H4 (cell line): ENCODE data around the gene SLIT1. TPM values are rescaled to one million over a fixed set of nuclear protein-coding genes. Genes with fewer than 3 reads are reported as not detected.

ENCODE experiments used
- DNase-seq: peaks from one replicate; pipeline ENCODE4 v3.0.0-alpha.2; 2015; ENCODE audit warnings: low spot score
- total RNA-seq: library from RNA; depleted of rRNA; stranded (reverse); fragments of >200 nt; shearing (Covaris generic); gene quantifications from 2 replicates; pipeline ENCODE4 v1.2.3, GENCODE V29; 2014

SLIT1 gene
- total RNA-seq, 1 experiment from 2014 or later = 0.10 TPM

DNA sequence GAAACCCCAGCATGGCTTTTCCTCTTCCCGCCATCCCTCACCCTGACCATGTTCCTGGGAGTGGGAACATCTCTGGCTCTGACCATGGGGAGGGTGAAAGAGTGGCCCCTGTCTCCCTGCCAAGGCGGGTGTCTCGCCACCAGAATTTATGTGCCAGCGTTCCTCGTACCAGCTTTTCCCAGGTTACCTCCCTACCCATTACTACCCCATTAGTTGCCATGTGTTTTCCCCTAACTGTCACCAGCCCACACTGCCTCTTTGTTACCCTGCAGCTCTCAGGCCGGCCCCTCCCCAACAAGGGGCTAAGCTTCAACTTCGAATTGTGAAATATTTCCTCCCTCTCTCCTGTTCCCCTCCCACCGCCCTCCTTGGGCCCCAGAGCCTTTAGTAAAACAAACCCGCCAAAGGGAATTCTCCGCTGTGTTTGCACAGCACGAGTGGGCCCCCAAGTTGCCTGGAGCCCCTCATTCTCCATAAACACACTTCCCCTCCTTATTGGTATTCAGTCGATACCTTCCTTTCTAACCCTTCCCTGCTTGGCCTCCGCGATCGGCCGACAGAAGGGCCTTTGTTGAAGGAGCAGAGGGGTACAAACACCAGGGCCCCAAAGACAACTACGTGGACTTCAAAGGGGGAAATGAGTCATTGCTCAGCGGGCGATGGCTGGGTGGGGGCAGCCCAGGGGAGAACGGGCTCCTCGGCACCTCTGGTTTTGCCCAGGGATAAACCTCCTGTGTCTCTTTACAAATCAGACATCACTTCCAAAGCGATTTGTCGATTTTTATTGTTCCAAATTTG lies 45.5 kb downstream of the SLIT1 start:
- no peak for DNase-seq

- DNase-seq = no peak
These were observed 46.1 kb downstream of the SLIT1 start for GRCh38 chr10:97139651-97140048.

DNA sequence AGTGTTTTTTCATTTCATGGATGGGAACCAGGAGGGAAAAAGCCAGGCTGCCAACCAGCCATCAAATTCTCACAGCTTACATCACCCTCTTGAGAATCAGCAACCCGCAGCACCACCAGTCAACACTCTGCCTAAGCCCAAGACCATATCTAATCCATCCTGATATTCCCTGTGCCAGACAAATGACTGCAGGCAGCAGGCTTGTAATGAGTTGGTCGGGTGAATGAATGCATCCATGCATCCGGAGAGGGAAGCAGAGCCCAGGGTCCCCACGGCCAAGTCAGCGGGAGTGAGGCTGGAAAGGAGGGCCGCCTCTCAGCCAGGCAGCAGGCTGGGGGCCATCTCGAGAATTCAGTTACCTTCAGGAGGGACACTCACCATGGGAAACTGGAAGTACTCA lies 46.9 kb downstream of the SLIT1 start:
- no peak for DNase-seq

GRCh38 chr10:97138174-97138573 lies 47.6 kb downstream of the SLIT1 start:
- no peak for DNase-seq

DNA sequence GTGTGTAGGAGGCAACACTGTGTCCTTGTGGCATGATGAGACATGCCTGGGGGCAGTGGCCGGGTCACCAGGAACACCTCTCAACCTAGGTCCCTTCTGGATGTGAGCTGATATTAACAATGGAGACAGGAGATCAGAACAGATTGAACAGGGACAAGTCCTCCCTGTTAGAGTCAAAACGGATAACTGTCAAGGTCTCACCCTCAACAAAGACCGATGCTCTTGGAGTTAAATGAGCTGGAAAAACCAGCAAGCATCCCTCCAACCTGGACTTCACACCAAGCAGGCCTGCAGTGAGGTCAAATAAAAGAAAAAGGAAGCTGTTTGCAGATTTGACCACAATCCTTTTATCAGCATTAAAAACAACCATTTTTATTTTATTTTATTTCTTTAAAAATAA lies 49.0 kb downstream of the SLIT1 start:
- DNase-seq = no peak

GRCh38 chr10:97135464-97135863 lies 50.3 kb downstream of the SLIT1 start:
- DNase-seq = no peak

DNA sequence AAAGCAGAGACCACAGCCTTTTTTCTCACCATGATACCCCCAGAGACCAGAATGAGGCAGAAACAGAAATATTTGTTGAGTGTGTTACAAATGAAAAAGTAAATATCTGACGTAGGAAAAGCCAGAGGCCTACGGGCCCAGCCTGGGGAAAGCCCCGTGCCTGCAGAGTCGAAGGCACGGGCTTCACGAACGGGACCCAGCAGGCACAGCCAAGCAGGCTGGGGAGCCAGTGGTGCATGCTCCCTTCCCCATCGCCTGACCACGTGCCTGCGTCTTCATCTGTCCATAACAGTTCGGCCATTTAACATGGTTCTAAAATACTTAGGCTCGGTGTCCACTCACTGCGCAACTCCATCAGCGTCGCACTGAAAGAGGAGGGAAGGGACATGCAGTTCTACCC lies 50.8 kb downstream of the SLIT1 start:
- DNase-seq = no peak

DNA sequence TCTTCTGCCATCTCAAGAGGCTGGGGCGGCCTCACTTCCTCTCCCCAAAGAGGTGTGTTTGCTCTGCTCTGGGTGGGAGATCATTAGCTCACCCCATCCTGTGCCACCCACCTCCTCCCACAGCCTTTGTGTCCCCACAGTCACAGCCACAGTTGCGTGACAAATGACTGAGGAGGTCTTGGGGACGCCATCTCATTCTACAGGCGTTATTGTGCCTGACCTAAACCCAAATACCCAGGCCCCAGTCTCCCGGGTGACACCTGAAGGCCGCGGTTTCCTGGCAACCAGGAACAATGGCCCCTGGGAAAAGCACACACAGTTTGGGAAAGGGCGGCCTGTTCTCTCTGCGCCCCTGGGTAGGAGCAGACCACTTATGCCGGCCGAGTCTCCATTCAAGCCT lies 51.6 kb downstream of the SLIT1 start:
- no peak for DNase-seq

DNA sequence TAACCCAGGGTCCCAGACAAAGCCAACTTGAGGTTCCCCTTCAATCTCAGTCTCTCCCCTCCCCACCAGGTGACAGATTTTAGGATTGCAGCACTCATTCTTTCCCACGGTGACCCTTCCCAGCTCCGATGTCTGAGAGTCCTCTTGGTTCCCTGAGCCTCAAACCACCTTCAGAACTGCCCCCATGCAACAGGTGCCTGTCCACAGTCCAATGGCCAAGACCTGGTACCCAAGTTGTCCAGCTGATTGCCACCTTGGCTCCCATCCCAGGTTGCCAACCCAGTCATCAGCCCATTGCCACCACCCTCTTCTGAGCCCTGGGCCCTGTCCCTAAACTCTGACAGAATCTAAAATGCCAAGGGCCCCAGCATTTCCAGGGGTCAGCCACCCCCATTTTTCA lies 53.5 kb downstream of the SLIT1 start:
- DNase-seq = no peak

DNA sequence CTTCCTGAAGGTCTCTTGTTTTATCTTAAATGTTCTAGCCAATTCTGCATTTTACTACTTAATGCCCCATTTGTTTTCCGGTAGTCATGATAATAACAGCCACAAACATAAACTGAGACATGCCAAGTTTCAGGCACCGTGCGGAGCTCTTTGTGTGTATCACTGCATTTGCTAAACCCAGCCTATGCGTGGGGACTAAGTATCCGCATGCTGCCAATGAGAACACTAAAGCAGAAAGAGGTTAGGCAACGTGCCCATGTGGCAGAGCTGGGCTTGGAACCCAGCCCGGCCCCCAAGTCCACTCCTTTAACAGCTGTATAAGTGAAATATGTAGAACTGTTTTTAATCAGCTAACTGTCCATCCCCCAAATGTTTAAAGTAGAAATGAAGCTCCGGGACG lies 54.1 kb downstream of the SLIT1 start:
- no peak for DNase-seq

DNA sequence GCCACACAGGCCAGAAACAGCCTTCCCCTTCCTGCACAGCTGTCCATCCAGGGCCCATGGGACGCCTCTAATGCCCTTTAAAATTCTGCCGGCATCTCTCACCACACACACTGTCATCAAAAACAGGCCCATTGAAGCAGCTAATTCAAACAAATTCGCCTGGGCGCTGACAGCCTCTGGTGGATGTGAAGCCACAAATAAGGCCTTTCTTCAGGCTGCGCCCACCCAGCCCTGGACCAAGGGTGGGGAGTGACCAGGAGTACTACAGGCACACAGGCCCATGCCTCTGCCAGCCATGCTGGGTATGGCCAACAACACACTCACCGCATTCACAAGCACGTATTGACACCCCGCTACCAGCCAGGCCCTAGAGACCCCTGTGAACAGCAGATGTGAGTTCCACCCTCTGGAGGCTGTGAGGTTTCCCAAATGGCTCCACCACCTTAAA lies 54.6 kb downstream of the SLIT1 start:
- DNase-seq = no peak

GRCh38 chr10:97129666-97130065 lies 56.1 kb downstream of the SLIT1 start:
- DNase-seq = no peak

DNA sequence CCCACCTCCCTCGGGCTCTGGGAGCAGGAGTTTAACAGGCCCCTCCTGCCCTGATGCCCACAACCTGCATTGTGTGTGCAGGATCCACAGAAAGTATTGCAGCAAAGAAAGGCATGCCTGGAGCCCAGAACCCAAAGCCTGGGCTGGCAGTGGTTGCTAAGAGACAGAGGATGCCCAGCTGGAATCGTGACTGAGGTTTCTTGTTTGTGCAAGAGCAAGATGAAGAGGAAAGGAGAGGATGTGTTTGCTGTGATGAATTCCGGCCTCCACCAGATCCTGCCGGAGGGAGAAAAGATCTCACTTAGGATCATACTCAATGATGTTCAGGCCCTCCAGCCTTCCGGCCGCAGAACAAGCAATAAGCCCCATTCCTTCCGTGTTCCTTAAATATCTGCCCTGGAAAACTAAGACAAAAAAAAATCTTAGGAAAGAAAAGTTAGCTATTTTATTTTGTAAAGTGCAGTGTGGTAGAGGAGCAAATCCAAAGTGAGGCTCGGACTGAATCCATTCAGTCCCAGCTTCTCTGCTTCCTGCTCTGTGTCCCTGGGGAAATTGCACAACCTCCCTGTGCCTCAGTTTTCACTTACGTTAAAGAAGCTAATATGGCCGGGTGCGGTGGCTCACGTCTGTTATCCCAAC lies 57.1 kb downstream of the SLIT1 start:
- DNase-seq = no peak

GRCh38 chr10:97128039-97128492 lies 57.7 kb downstream of the SLIT1 start:
- DNase-seq = no peak

GRCh38 chr10:97127509-97127908 lies 58.2 kb downstream of the SLIT1 start:
- DNase-seq = no peak

- DNase-seq = no peak
These were observed 61.5 kb downstream of the SLIT1 start for GRCh38 chr10:97124211-97124610.

DNA sequence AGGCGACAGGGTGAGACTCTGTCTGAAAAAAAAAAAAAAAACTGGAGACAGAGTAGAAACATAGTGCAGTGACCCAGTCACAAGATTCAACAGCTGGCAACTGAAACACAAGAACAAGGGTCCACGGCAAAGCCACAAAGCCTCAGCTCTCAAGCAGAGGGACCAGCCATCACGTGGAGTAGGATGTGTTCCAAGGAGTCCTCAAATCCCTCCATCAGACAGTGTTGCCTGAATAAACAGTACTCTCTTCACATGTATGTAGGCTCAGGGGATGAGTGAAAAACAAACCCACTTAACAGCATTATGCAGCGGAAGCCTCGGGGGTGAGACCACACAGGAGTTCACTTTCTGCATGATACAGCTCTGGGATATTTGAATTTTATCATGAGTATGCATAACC lies 62.0 kb downstream of the SLIT1 start:
- DNase-seq = no peak

GRCh38 chr10:97121041-97121440 lies 64.7 kb downstream of the SLIT1 start:
- no peak for DNase-seq

DNA sequence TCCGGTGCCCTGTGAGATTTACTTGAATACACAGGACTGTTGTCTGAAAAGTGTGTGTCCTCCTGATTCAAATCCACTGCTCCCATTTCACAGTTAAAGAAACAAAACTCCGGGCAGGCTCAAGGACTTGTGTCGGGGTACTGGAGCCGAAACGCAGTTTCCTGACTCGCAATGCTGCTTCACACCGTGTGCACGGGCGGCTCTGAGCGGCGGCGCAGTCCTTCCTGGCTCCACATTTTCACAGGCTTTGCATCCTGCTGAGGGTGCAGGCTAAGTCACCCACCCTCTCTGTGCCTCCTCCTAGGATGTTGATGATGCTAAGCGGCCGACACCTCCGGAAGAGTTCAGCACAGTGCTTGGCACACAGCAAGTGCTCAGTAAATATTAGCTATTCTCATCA lies 65.4 kb downstream of the SLIT1 start:
- DNase-seq = no peak

GRCh38 chr10:97119058-97119745 lies 66.6 kb downstream of the SLIT1 start:
- DNase-seq = no peak

GRCh38 chr10:97117372-97117771 lies 68.4 kb downstream of the SLIT1 start:
- no peak for DNase-seq

- DNase-seq = no peak
These were observed 69.1 kb downstream of the SLIT1 start for GRCh38 chr10:97116462-97117162.
